GM18520 (cell line): Measurements from ENCODE around the gene SPATA22.
"Not testable (repeated sequence)": the region's sequence is repeated elsewhere in the genome, so short reads cannot be mapped to it uniquely, and the experiment has no call there.

Source experiments
- ATAC-seq: cut with Tn5 transposase; IDR thresholded peaks from one replicate; pipeline ENCODE4 v1.9.1; 2021; ENCODE audit not compliant: unreplicated experiment

Gene SPATA22

GRCh38 chr17:3471599-3471998, at the start of gene SPATA22:
SPATA22 (minus strand) TSS chr17:3471819; CDS start chr17:3469325, 2,494 bp downstream.
- ATAC-seq = no peak

- ATAC-seq = not testable (repeated sequence)
These were observed 47.9 kb upstream of the SPATA22 start for GRCh38 chr17:3519472-3519871.

GRCh38 chr17:3514873-3515272, 43.3 kb upstream of the SPATA22 start:
- no peak for ATAC-seq

- not testable (repeated sequence) for ATAC-seq
These were observed 42.5 kb upstream of the SPATA22 start for GRCh38 chr17:3514167-3514566.

GRCh38 chr17:3513305-3514035, 41.9 kb upstream of the SPATA22 start:
- ATAC-seq = no peak

- ATAC-seq = no peak
These were observed 41.0 kb upstream of the SPATA22 start for GRCh38 chr17:3512505-3513171.

- ATAC-seq = no peak
These were observed 40.4 kb upstream of the SPATA22 start for GRCh38 chr17:3511852-3512504.

GRCh38 chr17:3510090-3510489, 38.5 kb upstream of the SPATA22 start:
- no peak for ATAC-seq

GRCh38 chr17:3507869-3508268, 36.2 kb upstream of the SPATA22 start:
- ATAC-seq = no peak

- ATAC-seq = no peak
These were observed 35.5 kb upstream of the SPATA22 start for GRCh38 chr17:3507071-3507470.

GRCh38 chr17:3506054-3506453, 34.4 kb upstream of the SPATA22 start:
- ATAC-seq = no peak

GRCh38 chr17:3505008-3505407, 33.4 kb upstream of the SPATA22 start:
- ATAC-seq = no peak

- no peak for ATAC-seq
These were observed 31.7 kb upstream of the SPATA22 start for GRCh38 chr17:3503285-3503684.

GRCh38 chr17:3502466-3502865, 30.8 kb upstream of the SPATA22 start:
- ATAC-seq = no peak

GRCh38 chr17:3501344-3501743, 29.7 kb upstream of the SPATA22 start:
- ATAC-seq = no peak

- ATAC-seq = no peak
These were observed 25.5 kb upstream of the SPATA22 start for GRCh38 chr17:3497101-3497500.

- no peak for ATAC-seq
These were observed 14.0 kb upstream of the SPATA22 start for GRCh38 chr17:3485481-3486068.

- ATAC-seq = no peak
These were observed 11.2 kb upstream of the SPATA22 start for GRCh38 chr17:3482852-3483251.

- ATAC-seq = no peak
These were observed 8.4 kb upstream of the SPATA22 start for GRCh38 chr17:3479988-3480387.

- no peak for ATAC-seq
These were observed 4.4 kb upstream of the SPATA22 start, which contains the start of gene ASPA for GRCh38 chr17:3475812-3476610. ASPA (plus strand) TSS chr17:3475997; CDS start chr17:3476160, 163 bp downstream.

- ATAC-seq = no peak
These were observed 3.6 kb upstream of the SPATA22 start for GRCh38 chr17:3475251-3475685.
